ENCODE data around the gene CCDC146.

CCDC146 gene

GRCh38 chr7:77306231-77307067 is 184.0 kb downstream of the CCDC146 start:
- TF ChIP-seq CTCF (IDR thresholded peaks at IDR 0.05; ENCODE audit: borderline replicate concordance, insufficient read depth, low read depth, low read length), result no peak
- no peak overlapping the region for H3K4me3 ChIP-seq (ENCODE audit: low read depth, low read length)

DNA sequence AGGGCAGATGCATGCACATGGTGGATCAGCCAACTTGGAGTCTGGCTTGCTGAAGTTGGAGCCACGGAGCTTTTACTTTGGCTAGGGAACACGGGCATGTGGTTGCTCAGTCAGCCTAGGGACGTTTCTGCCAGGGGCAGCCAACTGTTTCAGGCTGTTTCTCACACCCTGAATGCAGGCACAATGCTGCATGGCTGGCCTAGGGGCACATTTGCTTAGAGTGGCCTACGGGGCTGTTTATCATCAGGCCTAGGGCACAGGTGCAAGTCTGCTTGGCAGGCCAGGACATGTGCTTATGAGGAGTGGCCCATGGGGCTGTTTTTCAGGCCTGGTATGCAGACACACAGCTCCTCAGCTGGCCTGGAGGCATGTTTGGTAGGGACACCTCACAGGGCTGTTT is 186.4 kb downstream of the CCDC146 start:
- H3K4me3 ChIP-seq (ENCODE audit: low read depth, low read length), result no peak overlapping the region
- no peak for TF ChIP-seq CTCF (IDR thresholded peaks at IDR 0.05; ENCODE audit: borderline replicate concordance, insufficient read depth, low read depth, low read length)

DNA sequence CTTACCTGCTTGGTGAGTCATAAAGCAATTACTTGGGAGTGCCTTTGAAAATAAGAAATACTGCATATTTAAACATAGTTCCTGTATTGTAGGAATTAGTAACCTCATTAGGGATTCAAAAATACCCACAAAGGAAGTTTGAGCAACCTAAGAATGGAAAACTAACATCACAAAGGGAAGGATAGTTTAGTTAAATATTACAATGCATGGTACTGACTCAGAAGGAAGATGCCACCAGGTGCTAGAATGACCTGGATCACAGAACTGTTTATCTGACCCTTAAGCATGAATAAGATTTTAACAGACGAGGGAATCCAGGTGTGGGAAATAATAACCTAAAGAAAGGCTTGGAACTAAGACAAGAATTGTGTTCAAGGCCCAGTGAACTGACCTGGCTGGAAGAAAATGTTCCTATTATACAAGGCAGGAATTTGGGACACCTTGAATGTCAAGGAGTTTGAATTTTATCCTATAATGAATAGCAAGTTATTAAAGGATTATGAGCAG is 187.4 kb downstream of the CCDC146 start:
- no peak for TF ChIP-seq CTCF (IDR thresholded peaks at IDR 0.05; ENCODE audit: borderline replicate concordance, insufficient read depth, low read depth, low read length)
- H3K4me3 ChIP-seq (ENCODE audit: low read depth, low read length), result no peak overlapping the region

GRCh38 chr7:77310982-77311381 is 188.6 kb downstream of the CCDC146 start:
- TF ChIP-seq CTCF (IDR thresholded peaks at IDR 0.05; ENCODE audit: borderline replicate concordance, insufficient read depth, low read depth, low read length), result no peak
- H3K4me3 ChIP-seq (ENCODE audit: low read depth, low read length), result no peak overlapping the region

GRCh38 chr7:77313085-77313484 is 190.7 kb downstream of the CCDC146 start:
- no peak overlapping the region for H3K4me3 ChIP-seq (ENCODE audit: low read depth, low read length)
- no peak for TF ChIP-seq CTCF (IDR thresholded peaks at IDR 0.05; ENCODE audit: borderline replicate concordance, insufficient read depth, low read depth, low read length)

GRCh38 chr7:77313876-77314480 is 191.6 kb downstream of the CCDC146 start:
- no peak overlapping the region for H3K4me3 ChIP-seq (ENCODE audit: low read depth, low read length)
- no peak for TF ChIP-seq CTCF (IDR thresholded peaks at IDR 0.05; ENCODE audit: borderline replicate concordance, insufficient read depth, low read depth, low read length)

GRCh38 chr7:77315182-77315591 is 192.8 kb downstream of the CCDC146 start:
- H3K4me3 ChIP-seq (ENCODE audit: low read depth, low read length), result no peak overlapping the region
- no peak for TF ChIP-seq CTCF (IDR thresholded peaks at IDR 0.05; ENCODE audit: borderline replicate concordance, insufficient read depth, low read depth, low read length)
